ENCODE results near the gene PDHX.

GRCh38 chr11:35039076-35039475, 122.7 kb downstream of the PDHX start:
- TF ChIP-seq CTCF (IDR thresholded peaks at IDR 0.05) (no peak), POLR2AphosphoS5 (IDR thresholded peaks at IDR 0.05; ENCODE audit: low read depth, low read length) (no peak), SIN3A (IDR thresholded peaks at IDR 0.05; ENCODE audit: borderline replicate concordance, insufficient read depth, low read depth, low read length) (no peak), REST (IDR thresholded peaks at IDR 0.05; ENCODE audit: insufficient read depth in 1 of 2, low read depth in 2 of 2, low read length in 1 of 2) (no peak)

Data from Panc1 (cell line).